ENCODE results near the gene KRT72.

DNA sequence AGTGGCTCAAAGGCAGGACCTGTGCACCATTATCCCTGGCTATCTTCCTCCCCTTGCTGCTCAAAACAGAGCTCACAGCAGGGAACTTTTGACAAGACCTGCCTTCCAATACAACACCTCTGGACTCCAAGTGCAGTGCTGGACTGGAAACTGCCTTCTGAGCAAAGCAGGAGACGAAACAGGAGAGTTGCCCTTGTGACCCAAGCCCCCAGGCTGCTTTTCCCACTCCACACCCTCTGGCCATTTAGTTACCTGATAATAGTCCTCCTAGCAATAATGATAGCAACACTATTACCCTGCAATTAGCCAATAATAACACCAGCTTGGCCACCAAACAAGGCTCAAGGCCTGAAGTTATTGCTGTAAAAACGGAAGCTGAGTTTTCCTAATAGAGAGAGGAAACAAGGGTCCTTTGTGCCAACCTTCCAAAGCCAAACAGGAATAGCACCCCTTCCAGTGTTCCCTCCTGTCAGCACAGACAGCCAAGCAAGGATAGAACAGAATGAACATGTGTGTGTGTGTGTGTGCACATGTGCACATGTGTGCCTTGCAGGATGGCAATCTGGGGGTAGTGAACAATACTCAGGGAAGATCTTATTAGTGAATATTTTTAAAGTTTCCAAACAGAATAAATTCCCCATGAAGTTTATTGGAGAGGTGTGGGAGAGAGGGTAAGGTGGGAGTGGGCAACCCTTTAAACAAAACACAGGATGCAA is 26.3 kb upstream of the KRT72 start:
- TF ChIP-seq, protein P1, sequence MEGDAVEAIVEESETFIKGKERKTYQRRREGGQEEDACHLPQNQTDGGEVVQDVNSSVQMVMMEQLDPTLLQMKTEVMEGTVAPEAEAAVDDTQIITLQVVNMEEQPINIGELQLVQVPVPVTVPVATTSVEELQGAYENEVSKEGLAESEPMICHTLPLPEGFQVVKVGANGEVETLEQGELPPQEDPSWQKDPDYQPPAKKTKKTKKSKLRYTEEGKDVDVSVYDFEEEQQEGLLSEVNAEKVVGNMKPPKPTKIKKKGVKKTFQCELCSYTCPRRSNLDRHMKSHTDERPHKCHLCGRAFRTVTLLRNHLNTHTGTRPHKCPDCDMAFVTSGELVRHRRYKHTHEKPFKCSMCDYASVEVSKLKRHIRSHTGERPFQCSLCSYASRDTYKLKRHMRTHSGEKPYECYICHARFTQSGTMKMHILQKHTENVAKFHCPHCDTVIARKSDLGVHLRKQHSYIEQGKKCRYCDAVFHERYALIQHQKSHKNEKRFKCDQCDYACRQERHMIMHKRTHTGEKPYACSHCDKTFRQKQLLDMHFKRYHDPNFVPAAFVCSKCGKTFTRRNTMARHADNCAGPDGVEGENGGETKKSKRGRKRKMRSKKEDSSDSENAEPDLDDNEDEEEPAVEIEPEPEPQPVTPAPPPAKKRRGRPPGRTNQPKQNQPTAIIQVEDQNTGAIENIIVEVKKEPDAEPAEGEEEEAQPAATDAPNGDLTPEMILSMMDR (IDR thresholded peaks at IDR 0.05): no peak
- no peak for TF ChIP-seq POLR2AphosphoS5 (IDR thresholded peaks at IDR 0.05)
- no peak for TF ChIP-seq POLR2A (IDR thresholded peaks at IDR 0.05; ENCODE audit: low read depth)

Measured in esophagus muscularis mucosa (tissue), 3 donors.